HG03439 (cell line): ENCODE results near the gene TAOK1.

Source experiments
- ATAC-seq: cut with Tn5 transposase; IDR thresholded peaks from one replicate; pipeline ENCODE4 v1.9.1; 2021; ENCODE audit warnings: mild to moderate bottlenecking, moderate library complexity; ENCODE audit not compliant: unreplicated experiment

TAOK1 gene

DNA sequence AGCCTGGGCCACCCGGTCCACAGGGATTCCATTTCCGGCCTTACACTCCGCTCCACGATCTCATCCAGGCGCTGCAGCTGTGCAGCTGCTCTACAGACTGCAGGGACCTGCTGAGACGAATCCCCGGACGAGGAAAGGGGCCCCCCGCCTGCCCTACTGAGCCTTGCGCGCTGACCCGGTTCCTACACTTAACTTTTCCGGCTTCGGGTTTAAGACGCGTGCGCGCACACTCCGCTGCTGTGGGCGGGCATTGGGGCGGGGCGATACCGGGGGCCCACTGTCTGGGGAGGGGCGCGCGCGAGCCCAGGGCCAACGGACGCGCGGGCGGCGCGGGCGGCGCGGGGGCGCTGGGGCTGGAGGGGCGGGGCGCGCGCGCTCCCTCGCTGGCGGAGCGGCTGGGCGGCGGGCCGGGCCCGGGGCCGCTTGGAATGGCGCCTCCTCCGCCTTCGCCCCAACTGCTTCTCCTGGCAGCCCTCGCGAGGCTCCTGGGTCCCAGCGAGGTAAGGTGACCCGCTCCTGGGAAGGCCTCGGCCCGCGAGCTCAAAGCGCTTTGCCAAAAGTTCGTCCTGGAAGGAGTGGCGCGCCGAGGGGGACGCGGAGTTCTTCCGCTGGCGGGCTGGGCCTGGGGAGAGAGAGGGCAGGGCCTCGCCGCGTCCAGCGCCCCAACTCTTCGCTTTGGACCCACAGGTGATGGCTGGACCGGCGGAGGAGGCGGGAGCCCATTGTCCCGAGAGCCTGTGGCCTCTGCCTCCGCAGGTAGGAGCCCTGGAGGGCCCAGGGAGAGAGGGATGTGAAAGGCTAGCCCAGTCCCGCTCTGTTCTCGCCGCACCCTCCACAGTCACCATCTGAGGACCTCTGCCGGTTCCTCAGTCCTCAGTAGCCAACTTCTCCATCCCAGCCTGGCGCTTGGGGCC lies 178.4 kb downstream of the TAOK1 start, which contains the start of gene TP53I13:
TSS of gene TP53I13 (plus strand) at position 371 of the 914 bp plus-strand sequence. CDS start at position 429, 58 bp downstream.
- ATAC-seq, result peak; percentile 36

DNA sequence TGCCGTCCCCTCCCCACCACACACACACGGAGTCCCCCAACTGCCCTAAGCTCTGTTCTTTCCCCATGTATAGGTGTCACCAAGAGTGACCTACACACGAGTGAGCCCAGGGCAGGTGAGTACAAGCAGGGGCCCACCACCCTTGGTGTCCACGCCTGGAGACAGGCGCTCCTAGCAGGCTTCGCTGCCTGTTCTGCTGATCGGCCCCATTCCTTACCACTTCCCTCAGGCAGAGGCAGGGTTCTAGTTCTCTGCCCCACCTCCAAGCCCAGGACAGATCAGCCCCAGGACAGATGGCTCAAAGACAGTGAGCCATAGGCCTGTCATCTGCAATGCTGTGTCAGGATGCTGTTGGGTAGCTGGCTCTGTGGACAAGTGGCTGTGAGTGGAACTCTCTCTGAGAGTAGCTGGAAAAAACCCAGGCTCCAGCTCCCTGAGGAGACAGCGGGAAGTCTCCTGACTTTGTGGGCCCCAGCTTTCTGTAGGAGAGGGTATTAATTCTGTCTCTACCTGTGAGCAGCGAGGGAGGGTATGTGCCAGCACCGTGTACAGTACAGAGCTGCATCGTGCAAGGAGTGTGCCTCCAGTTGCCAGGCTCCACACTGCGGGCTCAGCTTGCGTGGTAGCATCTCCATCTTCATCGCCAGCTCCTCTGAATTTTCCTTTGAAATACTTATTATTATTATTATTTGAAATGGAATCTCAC lies 179.2 kb downstream of the TAOK1 start:
- no peak for ATAC-seq

DNA sequence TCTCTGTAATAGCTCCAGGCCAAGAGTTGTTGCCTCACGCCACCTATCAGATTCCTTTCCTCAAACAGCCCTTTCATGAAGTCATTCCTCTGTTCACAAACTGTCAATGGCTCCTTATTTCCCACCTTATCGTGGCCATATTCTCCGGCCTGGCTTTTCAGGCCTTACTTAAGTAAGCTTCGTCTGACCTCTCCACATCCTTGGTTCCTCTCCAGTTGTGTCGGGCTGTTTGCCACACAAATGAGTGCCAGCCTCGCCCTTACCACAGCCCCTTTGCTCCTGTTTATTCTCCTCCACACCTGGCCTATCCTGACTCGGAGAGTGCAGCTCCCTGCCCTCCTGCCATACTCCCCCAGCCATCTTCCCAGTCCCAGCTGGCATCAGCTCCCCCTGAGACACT lies 180.4 kb downstream of the TAOK1 start:
- no peak for ATAC-seq

DNA sequence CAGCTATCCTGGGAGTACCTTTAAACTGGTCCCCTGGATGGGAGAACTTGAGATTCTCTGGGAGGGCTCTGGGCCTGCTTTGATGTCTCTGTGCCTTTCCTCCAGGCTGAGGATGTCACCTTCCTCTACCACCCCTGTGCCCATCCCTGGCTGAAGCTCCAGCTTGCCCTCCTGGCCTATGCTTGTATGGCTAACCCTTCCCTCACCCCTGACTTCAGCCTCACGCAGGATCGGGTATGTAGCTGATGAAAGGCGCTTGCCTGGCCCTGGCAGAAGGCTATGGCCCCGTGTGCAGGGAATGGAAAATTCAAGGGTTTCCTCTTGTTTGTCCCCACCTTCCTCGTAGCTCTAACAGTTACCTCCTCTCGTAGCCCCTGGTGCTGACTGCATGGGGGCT lies 181.3 kb downstream of the TAOK1 start:
- no peak for ATAC-seq

DNA sequence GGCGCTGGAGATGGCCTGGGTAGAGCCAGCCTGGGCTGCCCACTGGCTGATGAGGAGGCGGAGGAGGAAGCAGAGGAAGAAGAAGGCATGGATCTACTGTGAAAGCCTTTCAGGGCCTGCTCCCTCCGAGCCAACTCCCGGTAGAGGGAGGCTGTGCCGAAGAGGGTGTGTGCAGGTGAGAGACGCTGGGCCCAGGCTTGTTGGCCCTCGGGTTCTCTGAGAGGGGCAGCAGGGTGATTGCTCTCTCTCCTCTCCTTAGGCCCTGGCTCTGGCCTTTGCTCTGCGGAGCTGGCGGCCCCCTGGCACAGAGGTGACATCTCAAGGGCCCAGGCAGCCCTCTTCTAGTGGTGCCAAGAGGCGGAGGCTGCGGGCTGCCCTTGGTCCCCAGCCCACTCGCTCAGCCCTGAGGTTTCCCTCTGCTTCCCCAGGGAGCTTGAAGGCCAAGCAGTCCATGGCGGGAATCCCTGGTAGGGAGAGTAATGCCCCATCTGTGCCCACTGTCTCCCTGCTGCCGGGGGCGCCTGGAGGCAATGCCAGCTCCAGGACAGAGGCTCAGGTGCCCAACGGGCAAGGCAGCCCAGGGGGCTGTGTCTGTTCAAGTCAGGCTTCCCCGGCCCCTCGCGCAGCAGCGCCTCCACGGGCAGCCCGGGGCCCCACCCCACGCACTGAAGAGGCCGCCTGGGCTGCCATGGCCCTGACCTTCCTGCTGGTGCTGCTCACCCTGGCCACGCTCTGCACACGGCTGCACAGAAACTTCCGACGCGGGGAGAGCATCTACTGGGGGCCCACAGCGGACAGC lies 181.9 kb downstream of the TAOK1 start:
- ATAC-seq, result no peak

DNA sequence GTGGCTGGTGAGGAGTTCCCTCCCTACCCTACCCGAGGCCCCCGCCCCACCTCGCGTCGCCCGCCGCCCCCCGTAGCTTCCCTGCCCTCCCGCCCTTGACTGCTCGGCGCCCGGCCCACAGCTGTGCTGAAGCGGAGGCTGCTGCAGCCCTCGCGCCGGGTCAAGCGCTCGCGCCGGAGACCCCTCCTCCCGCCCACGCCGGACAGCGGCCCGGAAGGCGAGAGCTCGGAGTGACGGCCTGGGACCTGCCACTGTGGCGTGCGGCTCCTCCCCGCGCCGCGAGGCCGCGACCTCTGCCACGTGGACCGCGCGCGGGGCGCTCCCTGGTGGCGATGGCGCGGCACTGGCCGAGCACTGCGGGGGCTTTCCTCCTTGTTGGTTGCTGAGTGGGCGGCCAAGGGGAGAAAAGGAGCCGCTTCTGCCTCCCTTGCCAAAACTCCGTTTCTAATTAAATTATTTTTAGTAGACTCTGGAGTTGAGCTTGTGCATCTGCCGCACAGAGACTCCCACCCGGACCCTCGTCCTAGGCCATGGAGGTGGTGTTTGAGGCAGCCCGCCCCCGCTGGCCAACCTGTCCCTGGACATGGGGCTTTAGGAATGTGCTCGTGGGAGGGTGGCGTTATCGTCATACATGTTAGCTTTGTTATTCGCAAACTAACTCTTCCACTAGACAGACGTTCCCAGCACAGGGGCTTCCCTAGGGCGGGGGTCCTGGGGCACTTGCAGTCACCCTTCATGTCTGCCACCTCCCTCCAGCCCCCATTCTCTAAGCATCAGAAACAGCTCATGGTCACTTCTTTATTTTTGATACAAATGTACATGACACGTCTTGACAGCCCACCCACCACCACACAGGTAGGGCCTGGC lies 182.8 kb downstream of the TAOK1 start:
- ATAC-seq, result peak; percentile 28

DNA sequence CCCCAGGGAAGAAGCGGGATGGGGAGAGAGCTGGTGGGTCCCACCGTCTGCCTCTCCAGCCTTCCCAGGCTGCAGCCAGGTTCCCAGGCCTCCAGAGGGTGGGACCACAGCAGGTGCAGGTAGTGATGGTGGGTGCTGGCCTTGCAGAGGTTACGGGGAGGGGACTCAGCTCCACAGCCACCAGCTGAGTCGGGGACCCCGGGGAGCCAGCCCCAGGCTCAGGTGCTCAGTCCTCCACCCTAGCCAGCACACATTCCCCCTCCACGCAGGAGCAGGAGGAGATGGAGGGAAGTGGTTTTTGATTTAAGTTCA lies 183.4 kb downstream of the TAOK1 start:
- no peak for ATAC-seq

DNA sequence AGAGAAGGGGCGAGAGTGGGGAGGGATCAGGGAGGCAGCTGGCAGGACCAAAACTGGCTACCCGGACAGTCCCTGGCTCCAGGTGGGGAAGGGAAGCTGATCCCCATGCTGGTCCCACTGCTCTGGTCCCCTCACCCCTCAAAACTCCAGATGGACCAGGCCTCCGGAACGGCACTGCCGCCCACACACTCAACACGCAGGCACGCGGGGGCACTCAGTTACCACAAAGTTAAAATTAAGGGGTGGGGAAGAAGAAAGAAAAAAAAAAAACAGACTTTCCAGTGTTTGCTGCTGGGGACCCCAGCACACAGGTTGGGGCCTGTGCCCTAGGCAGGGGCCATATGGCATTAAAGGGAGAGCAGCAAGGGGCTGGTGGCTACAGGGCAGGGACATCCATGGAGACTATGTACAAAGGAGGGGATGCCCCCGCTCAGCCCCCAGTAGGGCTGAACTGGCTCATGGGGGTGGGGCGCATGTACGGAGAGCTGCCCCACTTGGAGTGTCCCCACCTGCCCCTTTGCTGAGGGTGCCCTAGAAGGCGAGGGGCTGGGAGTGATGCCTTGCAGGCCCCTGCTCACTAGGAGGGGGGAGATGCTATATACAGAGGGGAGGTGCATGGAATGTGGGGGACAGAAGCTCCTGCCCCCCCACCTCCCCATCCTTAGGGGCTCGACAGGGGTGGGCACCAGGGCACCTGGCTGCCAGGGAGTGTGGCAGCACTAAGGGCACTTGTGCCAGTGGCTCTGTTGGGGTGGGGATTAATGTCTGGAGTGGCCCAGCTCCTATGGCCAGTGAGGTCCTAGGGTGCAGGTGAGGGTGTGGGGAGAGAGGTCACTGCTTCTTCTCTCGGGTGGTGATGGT lies 183.9 kb downstream of the TAOK1 start:
- no peak for ATAC-seq

DNA sequence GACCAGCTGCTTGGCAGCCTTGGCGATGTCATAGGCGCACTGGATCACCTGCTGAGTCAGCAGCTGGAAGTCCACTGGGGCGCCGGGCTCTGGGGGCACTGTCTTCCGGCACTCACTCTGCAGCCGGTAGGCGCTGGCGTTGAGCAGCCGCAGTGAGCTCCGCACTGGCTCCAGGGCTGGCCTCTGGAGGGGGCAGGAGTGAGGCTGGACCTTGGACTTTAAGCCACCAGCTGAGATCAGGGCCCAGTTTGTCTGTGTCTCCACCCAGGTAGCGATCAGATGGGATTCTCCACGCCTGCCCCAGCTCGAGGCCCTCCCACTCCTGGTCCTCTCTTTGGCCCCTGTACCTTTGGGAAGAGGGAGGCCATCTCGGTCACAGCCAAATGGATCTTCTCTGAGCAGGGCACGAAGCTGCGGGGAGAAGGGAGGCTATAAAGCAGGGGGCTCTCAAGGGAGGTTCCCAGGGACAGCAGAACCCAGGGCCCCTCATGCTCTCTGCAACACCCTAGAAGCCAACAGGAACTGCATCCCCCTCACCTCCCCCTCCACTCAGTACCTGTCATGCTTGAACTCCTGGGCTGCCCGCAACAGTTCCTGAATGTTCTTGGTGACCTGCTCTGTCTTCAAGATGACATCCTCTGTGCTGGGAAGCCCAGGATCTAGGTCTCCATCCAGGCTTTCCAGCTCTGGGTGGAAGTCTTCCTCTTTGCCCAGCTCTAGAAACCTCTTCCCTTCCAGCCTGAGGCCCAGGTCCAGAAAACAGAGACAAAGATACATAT lies 184.8 kb downstream of the TAOK1 start:
- no peak for ATAC-seq

DNA sequence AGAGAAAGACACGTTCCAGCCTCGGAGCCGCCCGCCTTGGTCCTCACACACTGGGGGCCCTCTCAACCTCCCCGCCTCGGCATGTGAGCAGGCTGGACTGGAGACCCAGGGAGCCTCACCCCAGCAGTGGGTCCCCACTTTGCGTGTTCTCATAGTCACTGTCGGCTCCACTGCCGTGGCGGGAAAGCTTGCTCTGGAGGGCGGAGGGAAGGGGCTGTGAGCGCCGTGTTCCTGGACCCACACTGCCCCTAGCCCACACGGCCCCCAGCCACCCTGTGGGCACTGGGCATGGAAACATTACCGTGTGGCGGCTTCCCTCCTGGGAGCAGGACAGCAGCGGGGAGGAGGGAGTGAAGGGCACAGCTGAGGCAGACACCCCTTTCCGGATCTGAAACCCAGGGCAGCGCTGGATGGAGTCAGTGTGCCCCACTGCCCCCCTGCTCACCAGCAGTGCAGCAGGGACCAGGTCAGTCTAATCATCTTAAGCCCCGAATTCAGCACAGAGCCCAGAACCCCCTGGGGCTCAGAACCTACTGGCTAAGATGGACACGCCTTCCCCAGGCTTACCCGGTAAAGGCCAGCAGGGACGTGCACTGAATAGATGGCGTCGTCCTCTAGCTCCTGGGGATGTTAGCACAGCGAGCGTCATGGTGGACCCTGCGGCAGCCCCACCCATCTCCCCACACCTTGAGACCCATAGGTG lies 185.5 kb downstream of the TAOK1 start:
- no peak for ATAC-seq

DNA sequence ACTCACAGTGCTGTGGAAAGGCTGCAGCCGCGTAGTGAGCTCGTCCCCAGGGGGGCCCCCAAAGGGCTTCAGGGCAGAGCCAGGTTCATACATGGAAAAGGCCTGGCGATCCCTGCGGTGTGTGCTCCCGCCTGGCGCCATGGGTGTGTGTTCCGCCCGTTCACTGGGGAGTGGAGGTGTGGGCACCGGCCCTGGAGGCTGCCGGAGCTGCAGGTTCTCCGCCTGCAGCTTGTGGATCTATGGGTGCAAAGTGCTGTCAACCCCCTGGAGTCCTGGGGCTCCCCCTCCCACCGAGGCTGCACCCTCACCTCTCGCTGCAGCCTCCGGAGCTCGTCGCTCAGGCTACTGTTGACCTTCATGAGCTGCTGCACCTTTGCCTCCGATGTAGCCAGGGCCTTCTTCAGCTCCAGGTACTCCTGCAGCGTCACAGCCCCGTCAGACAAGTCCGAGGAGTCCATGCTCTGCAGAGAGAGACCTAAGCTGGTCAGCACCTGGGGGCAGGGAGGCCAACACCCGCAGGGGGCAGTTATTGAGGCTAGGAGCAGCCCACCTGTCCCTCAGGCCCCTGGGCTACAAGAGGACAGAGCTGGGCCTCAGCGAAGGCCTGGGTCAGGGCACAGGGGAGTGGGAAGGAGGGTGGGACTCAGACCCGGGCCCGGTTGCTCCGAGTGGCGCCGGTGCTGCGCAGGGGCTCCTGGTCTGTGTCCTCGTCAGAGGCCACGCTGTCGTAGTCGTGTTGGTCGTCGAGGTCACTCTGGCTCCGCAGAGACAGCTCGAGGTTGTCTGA lies 186.2 kb downstream of the TAOK1 start:
- ATAC-seq, result no peak

DNA sequence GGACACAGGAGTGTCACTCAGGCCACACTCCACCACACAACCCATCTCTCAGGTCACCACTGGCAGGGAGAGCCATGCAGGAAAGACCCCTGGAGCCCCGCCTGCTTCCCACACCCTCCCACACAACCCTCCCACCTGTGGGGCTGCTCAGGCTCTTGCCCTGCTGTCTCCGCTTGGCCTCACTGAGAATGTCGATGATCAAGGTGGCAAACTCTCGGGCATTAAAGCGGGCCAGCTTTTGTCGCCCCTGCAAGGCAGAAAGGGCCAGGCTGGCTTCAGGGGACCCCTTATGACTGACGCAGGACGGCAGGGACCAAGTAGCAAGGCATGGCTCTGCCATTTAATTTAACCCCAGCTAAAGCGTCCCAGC lies 186.8 kb downstream of the TAOK1 start:
- ATAC-seq, result no peak

DNA sequence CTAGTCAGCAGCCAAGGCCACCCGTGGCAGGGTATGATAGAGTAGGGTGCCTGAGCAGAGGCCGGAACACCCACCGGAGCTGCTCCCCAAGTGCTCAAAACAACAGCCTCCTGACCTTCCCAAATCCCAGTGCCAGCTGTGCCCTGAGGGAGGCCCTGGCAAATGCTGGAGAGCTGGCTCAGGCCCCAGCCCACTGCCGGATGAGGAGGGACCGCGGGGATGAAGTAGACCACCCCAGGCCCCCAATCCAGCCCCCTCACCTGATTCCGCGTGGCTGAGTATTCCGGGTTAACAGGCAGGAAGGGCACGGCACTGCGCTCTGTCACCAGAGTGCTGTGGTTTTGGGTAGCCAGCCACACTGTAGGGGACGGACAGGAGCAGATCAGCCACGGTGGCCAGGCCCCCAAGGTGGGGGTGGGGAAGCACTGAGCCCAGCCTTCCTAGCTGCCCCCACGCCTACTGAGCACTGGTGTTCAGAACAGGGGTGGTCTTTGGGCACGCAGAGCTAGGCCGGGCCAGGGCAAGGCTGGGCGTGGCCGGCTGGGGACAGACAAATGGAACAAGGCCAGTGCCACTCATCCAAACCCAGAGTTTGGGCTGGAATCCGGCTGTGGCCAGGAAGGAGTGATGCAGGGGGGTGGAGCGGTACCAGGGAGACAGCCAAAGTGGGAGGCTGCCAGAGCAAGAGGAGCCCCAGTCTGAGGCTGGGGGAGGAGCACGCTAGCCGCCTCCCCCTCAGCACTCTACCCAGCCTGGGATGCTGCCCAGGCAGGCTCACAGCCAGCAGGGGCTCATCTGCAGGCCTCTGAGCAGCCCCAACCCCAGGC lies 187.4 kb downstream of the TAOK1 start:
- ATAC-seq, result no peak

DNA sequence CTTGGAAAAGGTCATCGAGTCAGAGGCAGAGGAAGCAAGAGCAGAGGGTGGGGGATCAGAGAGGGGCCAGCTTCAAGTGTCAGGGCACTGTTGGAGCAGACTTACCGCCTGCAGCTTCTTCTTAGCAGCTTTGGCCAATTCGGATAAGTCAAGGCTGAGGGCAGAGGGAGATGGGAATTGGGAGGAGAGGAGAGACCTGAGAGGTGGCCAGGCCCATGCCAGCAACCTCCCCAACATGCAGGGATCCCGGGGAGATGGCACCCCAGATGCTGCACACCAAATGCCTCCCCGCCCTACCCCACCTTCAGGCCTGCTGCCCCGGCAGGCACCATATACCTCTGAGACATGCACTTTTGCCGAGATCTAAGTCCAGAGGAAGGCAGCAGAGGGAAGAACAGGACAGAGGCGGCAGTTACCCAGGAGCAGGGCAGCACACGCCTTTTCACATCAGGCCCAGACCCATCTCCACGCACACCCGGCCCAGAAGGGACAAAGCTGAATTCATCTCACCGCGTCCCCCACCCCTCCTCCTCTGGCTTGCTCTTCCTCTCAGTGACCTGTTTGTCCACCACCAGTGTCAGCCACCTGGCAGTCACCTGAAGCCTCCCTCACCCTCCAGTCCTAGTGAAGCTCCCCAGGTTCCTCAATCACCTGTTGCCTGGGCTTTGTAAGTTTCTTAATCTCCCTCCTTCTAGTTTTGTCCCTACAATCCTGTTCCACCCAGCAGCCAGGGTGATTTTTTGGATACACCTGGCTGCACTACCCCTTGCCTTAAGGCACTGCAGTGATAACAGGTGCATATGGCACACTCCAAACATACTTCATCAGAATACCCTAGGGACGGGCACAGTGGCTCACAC lies 188.7 kb downstream of the TAOK1 start:
- ATAC-seq, result no peak

DNA sequence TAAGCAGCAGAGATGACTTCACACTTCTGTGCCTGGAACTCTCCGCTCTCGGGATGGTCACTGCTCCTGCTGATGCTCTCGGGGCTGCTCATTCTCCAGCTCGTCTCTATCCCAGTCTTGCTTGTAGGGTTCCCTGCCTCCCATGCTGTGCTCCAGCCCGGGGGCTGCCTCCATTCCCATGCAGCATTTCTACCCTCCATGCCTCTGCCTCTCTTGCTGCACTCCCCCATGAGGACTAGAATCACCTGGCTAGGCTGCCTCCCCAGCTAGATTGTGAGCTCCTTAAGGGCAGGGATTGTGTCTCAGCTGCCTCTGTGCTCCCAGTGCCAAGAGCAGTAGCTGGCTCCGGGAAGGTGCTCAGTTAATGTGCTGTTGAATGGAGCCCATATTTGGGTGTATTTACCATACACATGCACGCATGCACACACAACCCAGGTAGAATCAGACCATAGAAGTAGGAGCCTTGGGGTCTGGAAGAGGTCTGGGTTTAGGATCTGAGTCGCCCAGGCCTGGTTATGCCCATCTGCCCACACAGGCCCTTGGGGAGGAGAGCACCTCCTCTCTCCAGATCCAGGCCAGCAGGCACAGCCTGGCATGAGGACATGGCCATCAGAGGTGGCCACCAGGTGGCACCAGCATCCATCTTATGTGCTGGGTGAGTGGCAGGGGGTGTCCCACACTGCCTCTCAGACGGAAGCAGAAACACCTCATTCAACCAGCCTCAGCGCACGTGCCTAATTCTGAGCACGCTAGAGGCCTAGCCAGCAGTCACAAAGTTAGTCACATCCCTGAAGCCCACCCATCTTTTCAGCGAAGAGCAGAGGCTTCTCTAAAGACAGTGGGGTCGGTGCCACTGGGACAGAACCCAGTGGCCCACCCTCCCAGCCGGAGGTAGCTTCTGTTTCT lies 190.0 kb downstream of the TAOK1 start:
- peak; percentile 57 for ATAC-seq
